ENCODE results near the gene ACSBG1.

ACSBG1 gene

GRCh38 chr15:78265137-78265460 lies 30.7 kb upstream of the ACSBG1 start:
- H3K36me3 ChIP-seq (ENCODE audit: control insufficient read depth, low read depth, low read length): no peaks in the 10 kb centered on the region
- H3K4me3 ChIP-seq (ENCODE audit: low read length): no peak overlapping the region

GRCh38 chr15:78264304-78265136 lies 30.2 kb upstream of the ACSBG1 start, which contains the start of gene DNAJA4:
Gene DNAJA4 (plus strand): TSS chr15:78264562. CDS start chr15:78264764, 202 bp downstream.
- no peaks in the 10 kb centered on the region for H3K9me3 ChIP-seq (ENCODE audit: control insufficient read depth, low read depth, low read length)
- no peak within 1 kb of the TSS for H3K27ac ChIP-seq (ENCODE audit: low read length)
- no peak within 1 kb of the TSS for H3K9ac ChIP-seq (ENCODE audit: low read length)
- H3K4me1 ChIP-seq (ENCODE audit: control insufficient read depth, low read depth, low read length): no peaks in the 10 kb centered on the region
- H3K4me3 ChIP-seq (ENCODE audit: low read length): no peak within 1 kb of the TSS
- H3K27me3 ChIP-seq (ENCODE audit: control insufficient read depth, insufficient read depth, low read length): no peaks in the 10 kb centered on the region
- H3K36me3 ChIP-seq (ENCODE audit: control insufficient read depth, low read depth, low read length): no peaks in the 10 kb centered on the region

More at GRCh38 chr15:78265137-78265460, 30.7 kb upstream of the ACSBG1 start:
- Histone ChIP-seq H3K27me3 (ENCODE audit: control insufficient read depth, insufficient read depth, low read length) (no peaks in the 10 kb centered on the region), H3K9ac (ENCODE audit: low read length) (no peak overlapping the region), H3K27ac (ENCODE audit: low read length) (no peak overlapping the region), H3K9me3 (ENCODE audit: control insufficient read depth, low read depth, low read length) (no peaks in the 10 kb centered on the region), H3K4me1 (ENCODE audit: control insufficient read depth, low read depth, low read length) (no peaks in the 10 kb centered on the region)

DNA sequence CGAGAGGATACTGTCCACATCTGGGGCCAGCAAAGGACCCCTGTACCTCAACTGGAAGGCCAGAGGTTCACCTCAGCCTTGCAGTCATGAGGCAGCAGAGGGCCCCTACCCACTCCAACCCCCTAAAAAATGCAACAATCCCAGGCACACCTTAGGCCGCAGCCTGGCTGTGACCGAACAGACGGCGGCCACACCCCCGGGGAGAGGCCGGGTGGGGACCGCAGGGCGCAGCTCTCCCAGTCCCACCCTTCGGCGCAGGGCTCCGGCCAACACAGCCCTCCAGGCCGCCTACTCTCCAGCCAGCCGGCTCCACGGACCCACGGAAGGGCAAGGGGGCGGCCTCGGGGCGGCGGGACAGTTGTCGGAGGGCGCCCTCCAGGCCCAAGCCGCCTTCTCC lies 29.5 kb upstream of the ACSBG1 start:
- no peak overlapping the region for H3K27ac ChIP-seq (ENCODE audit: low read length)
- no peaks in the 10 kb centered on the region for H3K36me3 ChIP-seq (ENCODE audit: control insufficient read depth, low read depth, low read length)
- no peak overlapping the region for H3K9ac ChIP-seq (ENCODE audit: low read length)
- no peaks in the 10 kb centered on the region for H3K9me3 ChIP-seq (ENCODE audit: control insufficient read depth, low read depth, low read length)
- H3K27me3 ChIP-seq (ENCODE audit: control insufficient read depth, insufficient read depth, low read length): no peaks in the 10 kb centered on the region
- H3K4me1 ChIP-seq (ENCODE audit: control insufficient read depth, low read depth, low read length): no peaks in the 10 kb centered on the region
- no peak overlapping the region for H3K4me3 ChIP-seq (ENCODE audit: low read length)

GRCh38 chr15:78263351-78263781 lies 29.0 kb upstream of the ACSBG1 start:
- H3K9me3 ChIP-seq (ENCODE audit: control insufficient read depth, low read depth, low read length): no peaks in the 10 kb centered on the region
- no peaks in the 10 kb centered on the region for H3K36me3 ChIP-seq (ENCODE audit: control insufficient read depth, low read depth, low read length)
- H3K4me1 ChIP-seq (ENCODE audit: control insufficient read depth, low read depth, low read length): no peaks in the 10 kb centered on the region
- H3K27ac ChIP-seq (ENCODE audit: low read length): no peak overlapping the region
- H3K4me3 ChIP-seq (ENCODE audit: low read length): no peak overlapping the region
- no peaks in the 10 kb centered on the region for H3K27me3 ChIP-seq (ENCODE audit: control insufficient read depth, insufficient read depth, low read length)
- H3K9ac ChIP-seq (ENCODE audit: low read length): no peak overlapping the region

DNA sequence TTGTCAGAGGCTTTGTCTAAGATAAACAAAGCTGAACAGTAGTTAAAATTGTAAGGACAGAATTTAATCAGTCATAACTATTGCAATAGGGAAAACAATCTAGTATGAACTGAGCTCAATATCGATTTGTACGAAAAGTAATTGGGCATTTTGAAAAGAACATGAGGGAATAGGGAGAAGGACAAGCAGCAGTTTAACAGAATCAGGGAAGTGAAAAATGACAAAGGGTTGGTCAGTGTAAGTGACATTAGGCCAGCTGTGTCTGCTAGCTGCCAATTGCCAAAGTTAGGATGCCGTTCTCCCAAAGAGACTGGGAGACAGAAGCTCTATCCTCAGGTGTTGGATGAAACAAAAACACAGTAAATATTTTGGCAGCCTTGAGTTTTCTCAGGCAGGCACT lies 26.7 kb upstream of the ACSBG1 start:
- no peak overlapping the region for H3K4me3 ChIP-seq (ENCODE audit: low read length)
- H3K9ac ChIP-seq (ENCODE audit: low read length): no peak overlapping the region
- no peaks in the 10 kb centered on the region for H3K4me1 ChIP-seq (ENCODE audit: control insufficient read depth, low read depth, low read length)
- H3K27me3 ChIP-seq (ENCODE audit: control insufficient read depth, insufficient read depth, low read length): no peaks in the 10 kb centered on the region
- H3K27ac ChIP-seq (ENCODE audit: low read length): no peak overlapping the region
- no peaks in the 10 kb centered on the region for H3K36me3 ChIP-seq (ENCODE audit: control insufficient read depth, low read depth, low read length)
- no peaks in the 10 kb centered on the region for H3K9me3 ChIP-seq (ENCODE audit: control insufficient read depth, low read depth, low read length)

GRCh38 chr15:78260489-78260888 lies 26.1 kb upstream of the ACSBG1 start:
- no peak overlapping the region for H3K27ac ChIP-seq (ENCODE audit: low read length)
- H3K36me3 ChIP-seq (ENCODE audit: control insufficient read depth, low read depth, low read length): no peaks in the 10 kb centered on the region
- no peaks in the 10 kb centered on the region for H3K9me3 ChIP-seq (ENCODE audit: control insufficient read depth, low read depth, low read length)
- H3K4me3 ChIP-seq (ENCODE audit: low read length): no peak overlapping the region
- H3K27me3 ChIP-seq (ENCODE audit: control insufficient read depth, insufficient read depth, low read length): no peaks in the 10 kb centered on the region
- H3K4me1 ChIP-seq (ENCODE audit: control insufficient read depth, low read depth, low read length): no peaks in the 10 kb centered on the region
- no peak overlapping the region for H3K9ac ChIP-seq (ENCODE audit: low read length)

GRCh38 chr15:78259232-78259631 lies 24.9 kb upstream of the ACSBG1 start:
- Histone ChIP-seq H3K27me3 (ENCODE audit: control insufficient read depth, insufficient read depth, low read length) (no peaks in the 10 kb centered on the region), H3K9ac (ENCODE audit: low read length) (no peak overlapping the region), H3K4me3 (ENCODE audit: low read length) (no peak overlapping the region), H3K36me3 (ENCODE audit: control insufficient read depth, low read depth, low read length) (no peaks in the 10 kb centered on the region), H3K4me1 (ENCODE audit: control insufficient read depth, low read depth, low read length) (no peaks in the 10 kb centered on the region), H3K9me3 (ENCODE audit: control insufficient read depth, low read depth, low read length) (no peaks in the 10 kb centered on the region), H3K27ac (ENCODE audit: low read length) (no peak overlapping the region)

DNA sequence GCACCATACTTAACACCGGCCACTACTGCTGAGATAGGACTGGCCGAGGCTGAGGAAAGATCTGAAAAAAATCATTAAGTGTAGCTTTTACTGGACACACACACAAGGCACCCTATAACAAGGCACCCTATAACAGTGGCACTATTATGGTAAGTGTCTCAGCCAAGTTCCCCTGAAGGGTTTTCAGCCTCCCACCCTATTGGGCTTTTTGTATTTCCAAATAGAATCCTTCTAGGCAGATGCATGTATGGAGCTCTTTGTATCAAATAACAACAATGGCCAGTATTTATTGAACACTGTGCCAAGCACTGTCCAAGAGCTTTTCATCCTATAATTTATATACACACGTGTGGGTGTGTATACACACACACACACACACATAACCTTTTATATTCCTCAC lies 23.3 kb upstream of the ACSBG1 start:
- H3K36me3 ChIP-seq (ENCODE audit: control insufficient read depth, low read depth, low read length): no peaks in the 10 kb centered on the region
- no peak overlapping the region for H3K4me3 ChIP-seq (ENCODE audit: low read length)
- H3K27me3 ChIP-seq (ENCODE audit: control insufficient read depth, insufficient read depth, low read length): no peaks in the 10 kb centered on the region
- H3K4me1 ChIP-seq (ENCODE audit: control insufficient read depth, low read depth, low read length): no peaks in the 10 kb centered on the region
- H3K9ac ChIP-seq (ENCODE audit: low read length): no peak overlapping the region
- H3K9me3 ChIP-seq (ENCODE audit: control insufficient read depth, low read depth, low read length): no peaks in the 10 kb centered on the region
- no peak overlapping the region for H3K27ac ChIP-seq (ENCODE audit: low read length)

GRCh38 chr15:78256044-78256437 lies 21.7 kb upstream of the ACSBG1 start:
- no peaks in the 10 kb centered on the region for H3K4me1 ChIP-seq (ENCODE audit: control insufficient read depth, low read depth, low read length)
- H3K9ac ChIP-seq (ENCODE audit: low read length): no peak overlapping the region
- no peak overlapping the region for H3K4me3 ChIP-seq (ENCODE audit: low read length)
- no peaks in the 10 kb centered on the region for H3K36me3 ChIP-seq (ENCODE audit: control insufficient read depth, low read depth, low read length)
- no peaks in the 10 kb centered on the region for H3K27me3 ChIP-seq (ENCODE audit: control insufficient read depth, insufficient read depth, low read length)
- H3K27ac ChIP-seq (ENCODE audit: low read length): no peak overlapping the region
- H3K9me3 ChIP-seq (ENCODE audit: control insufficient read depth, low read depth, low read length): no peaks in the 10 kb centered on the region

- no peak overlapping the region for H3K4me3 ChIP-seq (ENCODE audit: low read length)
- H3K27ac ChIP-seq (ENCODE audit: low read length): no peak overlapping the region
- no peaks in the 10 kb centered on the region for H3K36me3 ChIP-seq (ENCODE audit: control insufficient read depth, low read depth, low read length)
- H3K9me3 ChIP-seq (ENCODE audit: control insufficient read depth, low read depth, low read length): no peaks in the 10 kb centered on the region
- no peak overlapping the region for H3K9ac ChIP-seq (ENCODE audit: low read length)
- no peaks in the 10 kb centered on the region for H3K27me3 ChIP-seq (ENCODE audit: control insufficient read depth, insufficient read depth, low read length)
- H3K4me1 ChIP-seq (ENCODE audit: control insufficient read depth, low read depth, low read length): no peaks in the 10 kb centered on the region
Observed at GRCh38 chr15:78255421-78256043, 21.2 kb upstream of the ACSBG1 start.

- Histone ChIP-seq H3K9me3 (ENCODE audit: control insufficient read depth, low read depth, low read length) (no peaks in the 10 kb centered on the region), H3K27ac (ENCODE audit: low read length) (no peak overlapping the region), H3K27me3 (ENCODE audit: control insufficient read depth, insufficient read depth, low read length) (no peaks in the 10 kb centered on the region), H3K9ac (ENCODE audit: low read length) (no peak overlapping the region), H3K4me3 (ENCODE audit: low read length) (no peak overlapping the region), H3K4me1 (ENCODE audit: control insufficient read depth, low read depth, low read length) (no peaks in the 10 kb centered on the region), H3K36me3 (ENCODE audit: control insufficient read depth, low read depth, low read length) (no peaks in the 10 kb centered on the region)
Observed at GRCh38 chr15:78251136-78251535, 16.8 kb upstream of the ACSBG1 start.

GRCh38 chr15:78249131-78249530 lies 14.8 kb upstream of the ACSBG1 start:
- H3K9ac ChIP-seq (ENCODE audit: low read length): no peak overlapping the region
- no peak overlapping the region for H3K4me3 ChIP-seq (ENCODE audit: low read length)
- H3K9me3 ChIP-seq (ENCODE audit: control insufficient read depth, low read depth, low read length): no peaks in the 10 kb centered on the region
- no peaks in the 10 kb centered on the region for H3K27me3 ChIP-seq (ENCODE audit: control insufficient read depth, insufficient read depth, low read length)
- no peaks in the 10 kb centered on the region for H3K4me1 ChIP-seq (ENCODE audit: control insufficient read depth, low read depth, low read length)
- H3K27ac ChIP-seq (ENCODE audit: low read length): no peak overlapping the region
- no peaks in the 10 kb centered on the region for H3K36me3 ChIP-seq (ENCODE audit: control insufficient read depth, low read depth, low read length)
